ENCODE results near the gene KPTN. TPM values are rescaled to one million over a fixed set of nuclear protein-coding genes. Genes with fewer than 3 reads are reported as not detected.

KPTN gene
- total RNA-seq, 1 donor from 2014 or later: 15.9 TPM

GRCh38 chr19:47506459-47506858 is 22.4 kb upstream of the KPTN start:
- Mint-ChIP-seq H3K9me3 (ENCODE audit: unreplicated experiment) (no peaks in the 10 kb centered on the region), H3K36me3 (ENCODE audit: low read depth, unreplicated experiment) (peaks cover 6% of the 10 kb centered on the region), H3K27me3 (ENCODE audit: low read depth, unreplicated experiment) (no peaks in the 10 kb centered on the region), H3K4me3 (ENCODE audit: unreplicated experiment) (no peak overlapping the region), H3K4me1 (ENCODE audit: low read depth, unreplicated experiment) (peaks cover 25% of the 10 kb centered on the region), H3K27ac (ENCODE audit: unreplicated experiment) (no peak overlapping the region)
- Histone ChIP-seq H3K79me2 (ENCODE audit: insufficient read depth, low read length) (peaks cover 72% of the 10 kb centered on the region), H3K4me3 (ENCODE audit: insufficient read depth, low read depth, low read length) (no peak overlapping the region), H3K9ac (ENCODE audit: low read length) (no peak overlapping the region), H3K4me1 (ENCODE audit: insufficient read depth, low read length) (peaks cover 9% of the 10 kb centered on the region), H3K27ac (ENCODE audit: low read depth, low read length) (no peak overlapping the region), H3K36me3 (ENCODE audit: insufficient read depth, low read length) (peaks cover 7% of the 10 kb centered on the region), H3K27me3 (ENCODE audit: insufficient read depth, low read length) (no peaks in the 10 kb centered on the region), H4K20me1 (ENCODE audit: insufficient read depth, low read length) (peaks cover 88% of the 10 kb centered on the region), H3K9me3 (ENCODE audit: insufficient read depth, low read depth, low read length) (no peaks in the 10 kb centered on the region), H2AFZ (ENCODE audit: low read depth, low read length) (no peak overlapping the region), H3K4me2 (ENCODE audit: low read length) (no peak overlapping the region)
- DNase-seq (ENCODE audit: low read depth): no peak
- FAIRE-seq: no peak
- TF ChIP-seq EZH2 (IDR thresholded peaks at IDR 0.05; ENCODE audit: insufficient read depth, low read length): no peak
- TF ChIP-seq, protein P1, sequence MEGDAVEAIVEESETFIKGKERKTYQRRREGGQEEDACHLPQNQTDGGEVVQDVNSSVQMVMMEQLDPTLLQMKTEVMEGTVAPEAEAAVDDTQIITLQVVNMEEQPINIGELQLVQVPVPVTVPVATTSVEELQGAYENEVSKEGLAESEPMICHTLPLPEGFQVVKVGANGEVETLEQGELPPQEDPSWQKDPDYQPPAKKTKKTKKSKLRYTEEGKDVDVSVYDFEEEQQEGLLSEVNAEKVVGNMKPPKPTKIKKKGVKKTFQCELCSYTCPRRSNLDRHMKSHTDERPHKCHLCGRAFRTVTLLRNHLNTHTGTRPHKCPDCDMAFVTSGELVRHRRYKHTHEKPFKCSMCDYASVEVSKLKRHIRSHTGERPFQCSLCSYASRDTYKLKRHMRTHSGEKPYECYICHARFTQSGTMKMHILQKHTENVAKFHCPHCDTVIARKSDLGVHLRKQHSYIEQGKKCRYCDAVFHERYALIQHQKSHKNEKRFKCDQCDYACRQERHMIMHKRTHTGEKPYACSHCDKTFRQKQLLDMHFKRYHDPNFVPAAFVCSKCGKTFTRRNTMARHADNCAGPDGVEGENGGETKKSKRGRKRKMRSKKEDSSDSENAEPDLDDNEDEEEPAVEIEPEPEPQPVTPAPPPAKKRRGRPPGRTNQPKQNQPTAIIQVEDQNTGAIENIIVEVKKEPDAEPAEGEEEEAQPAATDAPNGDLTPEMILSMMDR (IDR thresholded peaks at IDR 0.05; ENCODE audit: insufficient read depth, low read depth, low read length): no peak

- Histone ChIP-seq H3K9ac (ENCODE audit: low read length) (no peak overlapping the region), H3K4me2 (ENCODE audit: low read length) (no peak overlapping the region), H3K36me3 (ENCODE audit: insufficient read depth, low read length) (peaks cover 7% of the 10 kb centered on the region), H3K9me3 (ENCODE audit: insufficient read depth, low read depth, low read length) (no peaks in the 10 kb centered on the region), H3K79me2 (ENCODE audit: insufficient read depth, low read length) (peaks cover 62% of the 10 kb centered on the region), H3K27ac (ENCODE audit: low read depth, low read length) (no peak overlapping the region), H3K27me3 (ENCODE audit: insufficient read depth, low read length) (no peaks in the 10 kb centered on the region), H3K4me3 (ENCODE audit: insufficient read depth, low read depth, low read length) (no peak overlapping the region), H2AFZ (ENCODE audit: low read depth, low read length) (no peak overlapping the region), H3K4me1 (ENCODE audit: insufficient read depth, low read length) (peaks cover 9% of the 10 kb centered on the region), H4K20me1 (ENCODE audit: insufficient read depth, low read length) (peaks cover 87% of the 10 kb centered on the region)
- TF ChIP-seq EZH2 (IDR thresholded peaks at IDR 0.05; ENCODE audit: insufficient read depth, low read length): no peak
- TF ChIP-seq, protein P1 (IDR thresholded peaks at IDR 0.05; ENCODE audit: insufficient read depth, low read depth, low read length): no peak
- Mint-ChIP-seq H3K9me3 (ENCODE audit: unreplicated experiment) (no peaks in the 10 kb centered on the region), H3K27ac (ENCODE audit: unreplicated experiment) (no peak overlapping the region), H3K36me3 (ENCODE audit: low read depth, unreplicated experiment) (peaks cover 11% of the 10 kb centered on the region), H3K4me1 (ENCODE audit: low read depth, unreplicated experiment) (peaks cover 22% of the 10 kb centered on the region), H3K4me3 (ENCODE audit: unreplicated experiment) (no peak overlapping the region), H3K27me3 (ENCODE audit: low read depth, unreplicated experiment) (no peaks in the 10 kb centered on the region)
- DNase-seq (ENCODE audit: low read depth): no peak
- no peak for FAIRE-seq
Observed at GRCh38 chr19:47505506-47505905, 21.5 kb upstream of the KPTN start.

DNA sequence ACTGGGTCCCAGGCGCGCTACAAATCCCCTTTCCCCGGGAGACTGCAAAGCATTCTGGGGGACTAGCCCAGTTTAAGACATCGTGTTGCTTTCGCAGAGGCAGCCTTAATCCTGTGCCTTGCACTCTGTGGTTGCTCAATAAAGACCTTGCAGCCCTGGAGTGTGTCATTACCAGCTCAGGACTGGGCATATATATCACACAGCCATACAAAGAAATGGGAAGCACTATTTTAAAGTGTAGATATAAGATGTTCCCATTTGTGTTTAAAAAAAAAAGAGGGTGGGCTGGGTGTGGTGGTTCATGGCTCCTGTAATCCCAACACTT is 19.8 kb upstream of the KPTN start:
- Mint-ChIP-seq H3K4me1 (ENCODE audit: low read depth, unreplicated experiment) (peaks cover 17% of the 10 kb centered on the region), H3K27me3 (ENCODE audit: low read depth, unreplicated experiment) (no peaks in the 10 kb centered on the region), H3K9me3 (ENCODE audit: unreplicated experiment) (no peaks in the 10 kb centered on the region), H3K4me3 (ENCODE audit: unreplicated experiment) (no peak overlapping the region), H3K27ac (ENCODE audit: unreplicated experiment) (no peak overlapping the region), H3K36me3 (ENCODE audit: low read depth, unreplicated experiment) (peaks cover 12% of the 10 kb centered on the region)
- Histone ChIP-seq H2AFZ (ENCODE audit: low read depth, low read length) (no peak overlapping the region), H3K79me2 (ENCODE audit: insufficient read depth, low read length) (peaks cover 46% of the 10 kb centered on the region), H3K36me3 (ENCODE audit: insufficient read depth, low read length) (peaks cover 7% of the 10 kb centered on the region), H3K4me2 (ENCODE audit: low read length) (no peak overlapping the region), H3K27me3 (ENCODE audit: insufficient read depth, low read length) (no peaks in the 10 kb centered on the region), H3K4me3 (ENCODE audit: insufficient read depth, low read depth, low read length) (no peak overlapping the region), H3K27ac (ENCODE audit: low read depth, low read length) (no peak overlapping the region), H3K9ac (ENCODE audit: low read length) (no peak overlapping the region), H3K9me3 (ENCODE audit: insufficient read depth, low read depth, low read length) (no peaks in the 10 kb centered on the region), H3K4me1 (ENCODE audit: insufficient read depth, low read length) (no peaks in the 10 kb centered on the region), H4K20me1 (ENCODE audit: insufficient read depth, low read length) (peaks cover 85% of the 10 kb centered on the region)
- no peak for DNase-seq (ENCODE audit: low read depth)
- no peak for FAIRE-seq
- TF ChIP-seq, protein P1 (IDR thresholded peaks at IDR 0.05; ENCODE audit: insufficient read depth, low read depth, low read length): no peak
- no peak for TF ChIP-seq EZH2 (IDR thresholded peaks at IDR 0.05; ENCODE audit: insufficient read depth, low read length)

Measured in astrocyte (in vitro differentiated cells and primary cell).